Kidney glomerular epithelial cell (primary cell): ENCODE results near the gene TEFM.
"Not testable (repeated sequence)": the region's sequence is repeated elsewhere in the genome, so short reads cannot be mapped to it uniquely, and the experiment has no call there.

ENCODE experiments used
- DNase-seq: peaks from one replicate; lab custom pipeline; 2025; lab: John Stamatoyannopoulos, UW

Gene TEFM, protein sequence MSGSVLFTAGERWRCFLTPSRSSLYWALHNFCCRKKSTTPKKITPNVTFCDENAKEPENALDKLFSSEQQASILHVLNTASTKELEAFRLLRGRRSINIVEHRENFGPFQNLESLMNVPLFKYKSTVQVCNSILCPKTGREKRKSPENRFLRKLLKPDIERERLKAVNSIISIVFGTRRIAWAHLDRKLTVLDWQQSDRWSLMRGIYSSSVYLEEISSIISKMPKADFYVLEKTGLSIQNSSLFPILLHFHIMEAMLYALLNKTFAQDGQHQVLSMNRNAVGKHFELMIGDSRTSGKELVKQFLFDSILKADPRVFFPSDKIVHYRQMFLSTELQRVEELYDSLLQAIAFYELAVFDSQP

DNA sequence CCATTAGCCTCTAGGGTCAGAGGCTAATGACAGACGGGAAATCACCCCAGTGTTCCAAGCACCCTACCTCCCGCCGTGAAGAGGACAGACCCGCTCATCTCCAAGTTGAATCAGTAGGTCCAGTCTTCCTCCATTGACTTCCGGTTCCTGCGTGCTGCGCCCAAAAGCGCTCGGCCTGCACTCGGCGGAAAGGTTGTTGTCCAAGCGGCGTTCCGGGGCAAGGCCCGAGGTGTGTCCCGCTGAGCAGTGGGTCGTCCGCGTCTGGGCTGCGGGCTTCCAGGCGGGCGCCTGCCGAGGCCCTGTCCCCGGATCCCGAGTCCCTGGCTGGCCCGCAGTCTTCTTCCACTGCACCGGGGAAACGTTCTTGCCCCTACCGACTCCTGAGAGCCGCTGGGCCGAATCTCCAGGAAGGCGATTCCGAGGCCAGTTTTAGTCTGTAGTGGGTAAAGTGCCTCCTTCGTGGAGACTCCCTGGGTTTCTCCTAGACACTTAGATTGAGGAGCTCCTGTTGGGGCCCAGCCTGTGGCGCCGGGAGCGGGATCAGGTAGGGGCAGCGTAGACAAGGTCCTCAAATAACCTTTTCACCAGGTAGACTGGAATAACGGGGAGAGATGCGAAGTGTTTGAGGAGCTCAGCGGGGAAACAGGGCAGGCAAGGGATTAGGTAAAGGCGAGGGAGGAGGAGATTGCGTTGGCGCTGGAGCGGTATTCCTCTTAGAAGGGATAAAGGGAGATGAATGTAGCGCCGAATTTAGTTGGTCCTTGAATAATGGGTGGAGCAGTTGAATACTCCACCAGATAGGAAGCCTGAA, at the start of gene TEFM:
Gene TEFM, minus strand, starts transcription at position 138 of the 811 bp plus-strand sequence. Its CDS starts 40 bp downstream, at position 98.
- peak; percentile 81 for DNase-seq

DNA sequence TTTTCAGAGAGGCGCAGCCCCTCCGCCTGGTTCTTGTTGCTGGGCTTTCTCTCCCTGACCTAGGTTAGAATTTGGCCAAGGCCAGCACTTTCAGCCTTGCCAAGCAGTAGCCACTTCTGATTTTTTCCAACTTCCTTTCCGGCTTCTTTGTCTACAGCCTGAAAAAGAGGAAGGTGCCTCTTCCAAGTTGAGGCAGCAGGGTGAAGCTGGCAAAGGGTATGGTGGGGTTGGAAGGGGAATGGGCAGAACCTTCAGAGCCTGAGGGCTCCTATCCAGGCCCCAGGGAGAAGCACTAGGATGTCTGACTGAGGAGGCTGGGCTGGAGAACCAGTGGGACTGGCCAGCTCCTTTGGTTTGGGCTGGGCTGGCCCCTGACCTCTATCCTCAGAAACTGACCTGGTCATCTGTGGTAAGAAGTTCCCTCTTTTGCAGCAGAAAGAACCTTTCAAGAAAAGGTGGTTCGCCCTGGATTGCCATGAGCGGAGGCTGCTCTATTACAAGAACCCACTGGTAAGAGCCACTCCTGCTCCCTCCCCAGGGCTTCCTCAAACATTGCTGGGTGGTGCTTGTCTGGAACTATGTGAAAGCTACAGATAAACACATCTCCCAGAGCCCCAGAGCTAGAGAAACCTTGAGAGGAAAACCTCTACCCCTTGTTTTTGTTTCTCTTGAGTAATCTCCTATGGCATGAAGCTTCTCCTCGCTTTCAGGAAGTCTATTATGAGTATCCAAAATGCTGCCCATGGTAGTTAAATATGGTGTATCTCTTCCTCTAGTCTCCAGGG, 48.2 kb upstream of the TEFM start:
- no peak for DNase-seq

DNA sequence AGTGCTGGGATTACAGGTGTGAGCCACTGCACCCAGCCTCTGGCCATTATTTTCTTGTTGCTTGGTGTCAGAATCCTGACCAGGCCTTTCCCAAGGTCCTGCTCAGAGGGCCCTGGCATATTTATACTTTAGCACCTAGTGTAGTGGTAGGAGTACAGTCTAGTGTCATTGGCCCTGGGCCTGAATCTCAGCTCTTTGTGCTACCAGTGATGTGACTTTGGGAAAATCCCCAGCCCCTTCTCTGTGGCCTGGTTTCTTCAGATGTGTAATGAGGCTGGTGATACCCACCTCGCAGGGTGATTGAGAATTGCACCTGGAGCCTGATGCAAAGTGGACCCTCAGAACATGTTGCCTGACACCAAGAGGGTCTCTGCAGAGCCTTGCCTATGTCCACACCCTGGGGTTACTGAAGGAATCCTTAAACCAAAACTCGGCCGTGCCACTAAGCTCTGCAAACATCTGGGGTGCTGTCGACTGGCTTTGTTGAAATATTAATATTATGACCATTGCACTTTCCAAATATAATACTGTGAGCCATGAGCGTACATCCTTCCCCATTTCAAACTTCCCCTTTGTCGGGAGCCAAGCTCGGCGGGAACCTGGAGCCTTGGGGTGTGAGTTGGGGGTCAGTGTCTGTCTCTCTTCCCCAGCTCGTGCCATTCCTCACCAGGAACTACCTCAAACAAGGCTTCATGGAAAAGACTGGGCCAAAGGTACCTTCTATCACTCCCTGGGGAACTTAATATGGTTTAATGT, 46.8 kb upstream of the TEFM start:
- DNase-seq = no peak

DNA sequence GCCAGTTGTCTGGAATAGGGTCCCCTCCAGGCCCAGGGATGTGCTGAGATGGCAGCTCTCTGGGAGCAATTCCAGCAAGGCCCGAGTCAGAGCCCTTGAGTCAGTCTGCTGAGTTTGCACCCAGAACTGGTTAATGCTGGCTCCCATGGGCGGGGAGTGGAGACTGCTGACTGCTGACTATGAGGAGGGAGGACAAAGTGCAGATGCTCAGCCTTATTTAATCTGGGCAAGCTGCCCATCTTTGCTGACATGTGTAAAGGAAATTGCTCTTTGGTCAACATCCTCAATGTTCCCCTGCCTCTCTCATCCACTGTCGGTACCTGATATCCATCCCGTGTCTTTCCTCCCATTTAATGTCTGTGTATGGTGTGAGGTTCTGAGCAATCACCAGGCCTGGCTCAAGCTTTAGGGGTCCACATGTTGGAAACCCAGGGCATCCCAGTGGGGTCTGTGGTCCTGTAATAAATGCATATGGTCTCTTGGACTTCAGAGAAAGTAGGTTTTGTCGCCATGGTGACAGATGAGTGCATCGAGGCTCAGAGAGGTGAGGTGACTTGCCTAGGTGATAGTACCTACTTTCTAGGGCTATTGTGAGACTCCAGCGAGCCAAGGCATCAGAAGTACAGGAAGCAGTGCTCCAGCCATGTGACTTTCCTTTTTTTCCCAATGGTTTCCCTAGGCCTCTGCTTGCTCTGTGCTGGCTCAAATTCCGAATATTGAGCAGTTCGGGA, 44.8 kb upstream of the TEFM start:
- peak; percentile 29 for DNase-seq

- DNase-seq = no peak
These were observed 44.2 kb upstream of the TEFM start for GRCh38 chr17:30950189-30950588.

- DNase-seq = no peak
These were observed 41.8 kb upstream of the TEFM start for GRCh38 chr17:30947796-30948195.

DNA sequence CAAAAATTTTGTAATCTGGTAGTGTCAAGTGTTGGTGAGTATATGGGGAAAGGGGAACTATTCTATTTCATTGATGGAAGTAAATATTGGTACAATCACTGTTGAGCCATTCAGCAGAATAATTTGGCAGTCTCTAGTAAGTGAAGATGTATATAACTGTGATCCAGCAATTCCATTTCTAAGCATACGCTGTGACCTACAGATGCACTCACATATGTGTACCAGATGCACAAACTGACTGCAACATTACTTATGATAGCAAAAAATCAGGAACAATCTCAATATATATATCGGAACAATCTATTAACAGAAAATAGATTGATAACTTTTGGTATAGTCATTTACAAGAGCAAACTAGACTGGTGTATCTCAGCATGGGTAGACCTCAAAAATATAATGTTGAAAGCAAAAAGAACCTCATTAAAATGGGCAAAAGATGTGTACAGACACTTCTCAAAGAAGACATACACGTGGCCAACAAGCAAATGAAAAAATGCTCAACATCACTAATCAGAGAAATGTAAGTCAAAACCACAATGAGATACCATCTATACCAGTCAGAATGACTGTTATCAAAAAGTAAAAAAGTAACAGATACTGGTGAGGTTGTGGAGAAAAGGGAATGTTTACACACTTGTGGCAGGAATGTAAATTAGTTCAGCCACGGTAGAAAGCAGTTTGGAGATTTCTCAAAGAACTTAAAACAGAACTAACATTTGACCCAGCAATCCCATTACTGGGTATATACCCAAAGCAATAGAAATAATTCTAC, 36.5 kb upstream of the TEFM start:
- DNase-seq = no peak

GRCh38 chr17:30939051-30939689, 33.1 kb upstream of the TEFM start:
- no peak for DNase-seq

DNA sequence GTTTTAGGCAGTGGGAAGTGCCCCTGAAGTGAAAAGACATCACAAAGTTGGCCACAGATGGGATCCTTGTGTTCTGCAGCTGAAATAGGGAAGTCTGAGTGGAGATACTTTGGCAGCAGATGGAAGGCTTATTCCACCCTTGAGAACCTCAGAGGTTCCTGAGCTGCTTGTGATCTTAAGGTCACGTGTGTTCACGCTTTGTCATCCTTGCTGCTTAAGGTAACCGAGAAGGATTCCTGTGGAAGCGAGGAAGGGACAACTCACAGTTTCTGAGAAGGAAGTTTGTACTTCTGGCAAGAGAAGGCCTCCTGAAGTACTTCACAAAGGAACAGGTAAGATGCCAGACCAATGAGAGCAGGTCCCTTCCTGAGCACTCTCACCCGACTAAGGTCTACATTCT, 27.9 kb upstream of the TEFM start:
- no peak for DNase-seq

GRCh38 chr17:30931582-30931981, 25.5 kb upstream of the TEFM start:
- DNase-seq = not testable (repeated sequence)

DNA sequence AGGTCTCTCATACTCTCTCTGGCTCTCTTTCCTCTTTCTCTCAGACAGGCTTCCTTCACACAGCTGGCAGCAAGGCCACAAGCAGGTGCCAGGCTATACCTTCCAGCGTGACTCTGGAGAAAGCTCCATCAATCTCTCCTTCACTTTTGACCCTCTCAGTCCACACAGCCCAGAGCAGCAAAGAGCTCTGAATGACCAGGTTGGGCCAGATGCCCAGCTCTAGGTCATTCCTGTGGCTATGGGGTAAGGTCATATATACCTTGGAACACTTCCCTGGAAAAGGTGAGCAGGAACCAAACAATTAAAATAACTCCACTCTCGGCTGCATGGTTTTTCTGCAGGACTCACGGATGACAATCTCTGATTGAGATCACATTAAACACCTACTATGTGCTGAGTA, 24.5 kb upstream of the TEFM start:
- DNase-seq = no peak

GRCh38 chr17:30929861-30930260, 23.8 kb upstream of the TEFM start:
- not testable (repeated sequence) for DNase-seq

DNA sequence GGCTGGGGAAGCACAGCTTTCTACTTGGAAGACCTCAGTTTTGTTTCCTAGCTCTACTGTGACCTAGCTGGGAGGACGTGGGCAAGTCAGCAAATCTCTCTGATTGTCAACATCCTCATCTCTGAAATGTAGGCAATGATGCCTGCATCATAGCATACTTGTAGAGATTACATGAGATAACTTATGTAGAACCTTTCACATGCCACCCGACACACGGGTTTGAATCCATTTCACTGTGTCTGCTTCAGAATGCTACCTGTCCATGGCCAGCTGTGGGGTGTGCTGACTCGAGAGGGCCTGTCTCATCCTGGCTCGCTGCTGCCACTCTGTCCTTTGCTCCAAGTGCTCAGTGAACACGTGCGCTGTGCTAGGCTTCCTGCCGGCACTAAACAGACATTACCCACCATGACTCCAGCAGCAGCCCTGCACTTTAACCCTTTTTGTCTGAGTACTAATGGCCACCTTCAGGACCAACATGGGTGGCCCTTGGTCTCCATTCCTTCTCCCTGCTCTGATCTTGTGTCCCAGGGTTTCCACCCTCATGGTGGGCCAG, 23.1 kb upstream of the TEFM start:
- no peak for DNase-seq

- DNase-seq = no peak
These were observed 22.5 kb upstream of the TEFM start for GRCh38 chr17:30928584-30928983.

DNA sequence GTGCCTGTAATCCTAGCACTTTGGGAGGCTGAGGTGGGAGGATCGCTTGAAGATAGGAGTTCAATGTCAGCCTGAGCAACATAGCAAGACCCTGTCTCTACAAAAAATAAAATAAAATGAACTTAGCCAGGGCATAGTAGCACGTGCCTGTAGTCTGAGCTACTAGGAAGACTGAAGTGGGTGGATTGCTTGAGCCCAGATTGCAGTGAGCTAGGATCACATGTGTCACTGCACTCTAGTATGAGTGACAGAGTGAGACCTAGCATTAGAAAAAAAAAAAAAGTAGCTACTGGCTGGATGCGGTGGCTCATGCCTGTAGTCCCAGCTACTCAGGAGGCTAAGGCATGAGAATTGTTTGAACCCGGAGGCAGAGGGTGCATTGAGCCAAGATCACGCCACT, 21.7 kb upstream of the TEFM start:
- DNase-seq = no peak

- DNase-seq = no peak
These were observed 20.5 kb upstream of the TEFM start for GRCh38 chr17:30926516-30926915.

- no peak for DNase-seq
These were observed 18.3 kb upstream of the TEFM start for GRCh38 chr17:30924341-30924740.

DNA sequence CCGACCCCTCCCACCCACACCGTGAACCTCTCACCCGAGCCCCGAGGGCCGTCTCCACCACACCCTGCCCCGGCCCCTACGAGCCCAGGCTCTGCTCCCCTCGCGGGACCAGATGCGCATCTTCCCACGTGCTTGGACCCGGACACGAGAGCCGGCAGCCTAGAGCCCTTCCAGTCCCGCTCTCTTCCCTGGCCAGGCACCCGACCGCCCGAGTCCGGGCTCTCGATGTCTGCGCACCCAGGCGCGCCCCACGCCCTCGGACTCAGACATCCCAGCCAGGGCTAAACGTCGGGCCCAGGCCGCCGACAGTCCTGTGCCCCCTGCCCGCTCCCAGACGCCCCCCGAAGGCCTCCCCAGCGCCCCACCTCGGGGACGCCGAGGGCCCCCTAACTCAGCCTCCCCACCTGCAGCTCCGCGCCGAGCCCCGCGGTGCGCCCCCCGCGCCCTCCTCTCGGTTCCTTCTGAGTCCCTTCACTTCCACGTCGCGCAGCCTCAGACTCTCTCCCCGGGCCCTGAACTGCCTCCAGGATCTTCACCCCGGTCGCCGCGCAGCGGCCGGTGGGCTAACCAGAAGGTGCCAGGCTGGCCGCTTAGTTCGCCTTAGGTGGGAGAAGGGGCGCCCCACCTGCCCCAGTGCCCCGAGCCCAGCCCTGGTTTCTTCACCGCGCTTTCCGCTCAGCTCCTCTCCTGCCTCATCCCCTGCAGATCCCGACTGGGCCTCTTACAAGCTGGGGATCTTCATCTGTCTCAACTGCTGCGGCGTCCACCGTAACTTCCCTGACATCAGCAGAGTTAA, 16.4 kb upstream of the TEFM start:
- DNase-seq = no peak
